HepG2 (cell line): ENCODE results near the gene SEC14L6. TPM values are rescaled to one million over a fixed set of nuclear protein-coding genes. Genes with fewer than 3 reads are reported as not detected.

ENCODE experiments used
- ATAC-seq: fragments of 200-7000 bp; cut with Tn5 transposase; 3 replicates; pipeline ENCODE4 v1.9.1; 2020; ENCODE audit warnings: mild to moderate bottlenecking, moderate library complexity
- BruUV-seq: library from RNA; stranded (reverse); fragments of 400-500 nt; replicated peaks from 2 replicates; lab custom pipeline; 2021; lab: Mats Ljungman, UMichigan
- CTCF ChIA-PET: fragments of 300-600 bp; formaldehyde crosslinking; extraction: SDS; loops from one replicate; lab custom pipeline; 2021; ENCODE audit warnings: low total read pairs, inconsistent platforms, low intra/inter-chr PET ratio; lab: Yijun Ruan, JAX
- POLR2A ChIA-PET: fragments of 350-600 bp; sonication (Branson Sonifier 250); formaldehyde crosslinking; loops from one replicate; lab custom pipeline; 2020; ENCODE audit warnings: antibody characterized with exemption, inconsistent platforms; lab: Yijun Ruan, JAX
- DNase-seq: peaks from one replicate; pipeline ENCODE4 v3.0.0-alpha.2; 2015; ENCODE audit warnings: low spot score
- FAIRE-seq: peaks from 3 replicates; lab custom pipeline; 2011; peaks lifted over from hg19 to GRCh38; lab: Jason Lieb, UNC
- H2AFZ ChIP-seq: one replicate; pipeline ENCODE4 v1.6.1; 2011; ENCODE audit warnings: low read length, inconsistent platforms
- H3K27ac ChIP-seq: fragments of 300-600 bp; 3 replicates; pipeline ENCODE4 v1.8.0; 2011; ENCODE audit warnings: mixed run types, mild to moderate bottlenecking, mixed read lengths, low read length, inconsistent platforms; ENCODE audit not compliant: insufficient read depth; ENCODE audit errors: extremely low read length
- H3K27me3 ChIP-seq, 2 experiments: fragments of 200-600 bp in 1 of 2; 2 replicates in 1 of 2; 3 replicates in 1 of 2; pipeline versions ENCODE4 v1.6.0 to v1.8.0; 2011; ENCODE audit warnings: low read length in 2 of 2, mild to moderate bottlenecking in 2 of 2, moderate library complexity in 2 of 2, inconsistent platforms in 1 of 2; ENCODE audit not compliant: insufficient read depth in 2 of 2, control insufficient read depth in 1 of 2
- H3K36me3 ChIP-seq, 2 experiments: fragments of 200-600 bp in 1 of 2; replicated peaks in 1 of 2; 2 replicates in 1 of 2; 3 replicates in 1 of 2; pipeline versions ENCODE4 v1.5.1 to v1.8.0; 2011; ENCODE audit warnings: low read length in 2 of 2, inconsistent platforms in 1 of 2; ENCODE audit not compliant: insufficient read depth in 2 of 2, control insufficient read depth in 1 of 2
- H3K4me1 ChIP-seq: 2 replicates; pipeline ENCODE4 v1.5.1; 2012; ENCODE audit warnings: low read length, inconsistent platforms; ENCODE audit not compliant: insufficient read depth
- H3K4me2 ChIP-seq: 2 replicates; pipeline ENCODE4 v1.6.0; 2011; ENCODE audit warnings: low read depth, low read length, inconsistent platforms
- H3K4me3 ChIP-seq, 3 experiments: fragments of 200-600 bp in 1 of 3; sonication (generic), shearing (Covaris generic) in 1 of 3; replicated peaks in 1 of 3; 2 replicates each; pipeline ENCODE4 v1.5.1; 2011 to 2016; ENCODE audit warnings: low read length in 3 of 3, inconsistent platforms in 2 of 3, low read depth in 2 of 3, mild to moderate bottlenecking in 2 of 3, control low read depth in 1 of 3, mixed read lengths in 1 of 3; ENCODE audit not compliant: insufficient read depth in 1 of 3
- H3K79me2 ChIP-seq: one replicate; pipeline ENCODE4 v1.6.1; 2011; ENCODE audit warnings: low read length, inconsistent platforms; ENCODE audit not compliant: insufficient read depth
- H3K9ac ChIP-seq: 2 replicates; pipeline ENCODE4 v1.6.0; 2011; ENCODE audit warnings: mild to moderate bottlenecking, low read depth, low read length, inconsistent platforms; ENCODE audit not compliant: insufficient read depth
- H3K9me3 ChIP-seq: 2 replicates; pipeline ENCODE4 v1.5.1; 2012; ENCODE audit warnings: mild to moderate bottlenecking, low read length
- H4K20me1 ChIP-seq: 2 replicates; pipeline ENCODE4 v1.6.0; 2011; ENCODE audit warnings: inconsistent platforms, mild to moderate bottlenecking, low read length, moderate library complexity; ENCODE audit not compliant: insufficient read depth
- BRCA1 ChIP-seq: sonication (generic); formaldehyde crosslinking; IDR thresholded peaks from 2 replicates; pipeline ENCODE4 v1.4.0; 2020; ENCODE audit warnings: missing genetic modification reagents
- CREB1 ChIP-seq, 2 experiments: fragments of 450-650 bp in 1 of 2; IDR thresholded peaks; 2 replicates each; pipeline ENCODE4 v1.6.1; 2016 to 2017; ENCODE audit warnings: control low read depth in 1 of 2, mild to moderate bottlenecking in 1 of 2, missing compliant biosample characterization in 1 of 2, missing genetic modification characterization in 1 of 2
- ELF3 ChIP-seq: IDR thresholded peaks from 2 replicates; pipeline ENCODE4 v1.6.1; 2016; ENCODE audit warnings: missing genetic modification reagents, missing compliant biosample characterization
- GATAD2A ChIP-seq: IDR thresholded peaks from 2 replicates; pipeline ENCODE4 v1.6.1; 2016
- KAT8 ChIP-seq: IDR thresholded peaks from 2 replicates; pipeline ENCODE4 v1.6.1; 2016; ENCODE audit warnings: missing genetic modification reagents, missing compliant biosample characterization
- NFYC ChIP-seq: IDR thresholded peaks from 2 replicates; pipeline ENCODE4 v1.6.1; 2016; ENCODE audit warnings: missing genetic modification reagents, missing compliant biosample characterization
- RBFOX2 ChIP-seq: fragments of 200-400 bp; formaldehyde crosslinking; IDR thresholded peaks from 2 replicates; pipeline ENCODE4 v1.6.1; 2017; ENCODE audit warnings: low read depth, mild to moderate bottlenecking, low read length
- RBM22 ChIP-seq: fragments of 200-400 bp; formaldehyde crosslinking; optimal IDR thresholded peaks from 2 replicates; pipeline ENCODE3; 2017; ENCODE audit warnings: mild to moderate bottlenecking, low read length, moderate library complexity
- SRF ChIP-seq: IDR thresholded peaks from 2 replicates; pipeline ENCODE4 v1.6.1; 2011; ENCODE audit warnings: mild to moderate bottlenecking, low read depth, low read length, moderate library complexity
- TMF1 ChIP-seq: sonication (generic); formaldehyde crosslinking; IDR thresholded peaks from 2 replicates; pipeline ENCODE4 v1.8.1; 2022; ENCODE audit warnings: low read depth, missing genetic modification reagents
- ZBTB14 ChIP-seq: sonication (generic); formaldehyde crosslinking; IDR thresholded peaks from 2 replicates; pipeline ENCODE4 v1.4.0; 2020; ENCODE audit warnings: missing genetic modification reagents
- ZFP36L2 ChIP-seq: sonication (generic); formaldehyde crosslinking; IDR thresholded peaks from 2 replicates; pipeline ENCODE4 v1.4.0; 2020; ENCODE audit warnings: missing genetic modification reagents
- ZNF34 ChIP-seq: sonication (generic); formaldehyde crosslinking; IDR thresholded peaks from 2 replicates; pipeline ENCODE4 v1.4.0; 2020; ENCODE audit warnings: mild to moderate bottlenecking, missing genetic modification reagents, borderline replicate concordance
- ZNF350 ChIP-seq: sonication (generic); formaldehyde crosslinking; IDR thresholded peaks from 2 replicates; pipeline ENCODE4 v1.4.0; 2020; ENCODE audit warnings: mild to moderate bottlenecking, low read depth, missing genetic modification reagents, borderline replicate concordance
- WGBS: methylation state at CpG from one replicate; pipeline ENCODE4 v1.1.6; 2017; ENCODE audit warnings: low lambda C conversion rate; 5-methylcytosine and 5-hydroxymethylcytosine counted together
- in situ Hi-C: cut with HindIII; loops from 2 replicates; pipeline ENCODE4 v1.10.0; 2017; ENCODE audit warnings: low pct_unique_long_range_greater_than_20kb; ENCODE audit not compliant: extremely low pct_ligation_motif_present
- intact Hi-C: fragments of 100-400 bp; cut with micrococcal nuclease; formaldehyde crosslinking; loops from one replicate; pipeline ENCODE4 v1.10.0; 2022; ENCODE audit not compliant: unreplicated experiment
- polyA plus RNA-seq, 8 experiments: library from polyadenylated mRNA; depleted of rRNA in 3 of 8; stranded (reverse) in 7 of 8; unstranded in 1 of 8; fragments of >200 nt; fragmentation: Illumina TruSeq in 4 of 8; extraction: Trizol in 4 of 8; gene quantifications; 2 replicates each; pipeline versions ENCODE4 v1.2.1 to v1.2.3, GENCODE V29; 2011 to 2016; ENCODE audit warnings: low read depth in 4 of 8, missing spikeins in 1 of 8, mixed read lengths in 1 of 8; ENCODE audit not compliant: insufficient read depth in 1 of 8
- total RNA-seq, 5 experiments: library from RNA; depleted of rRNA; stranded (reverse); fragments of >200 nt; fragmentation: Illumina TruSeq; extraction: Trizol; gene quantifications; 2 replicates each; pipeline ENCODE4 v1.2.3, GENCODE V29; 2016; ENCODE audit warnings: low read depth in 1 of 5
- TF ChIP-seq, protein P1 (sequence below): sonication (generic); formaldehyde crosslinking; IDR thresholded peaks from 2 replicates; pipeline ENCODE4 v1.4.0; 2020; ENCODE audit warnings: low read depth, missing genetic modification reagents

SEC14L6 gene
- total and polyA plus RNA-seq, 2 of the 13 experiments (the other 11 are each of a cell fraction or from before 2014, with no cell fraction given), result 0.09 to 9.3 TPM

DNA sequence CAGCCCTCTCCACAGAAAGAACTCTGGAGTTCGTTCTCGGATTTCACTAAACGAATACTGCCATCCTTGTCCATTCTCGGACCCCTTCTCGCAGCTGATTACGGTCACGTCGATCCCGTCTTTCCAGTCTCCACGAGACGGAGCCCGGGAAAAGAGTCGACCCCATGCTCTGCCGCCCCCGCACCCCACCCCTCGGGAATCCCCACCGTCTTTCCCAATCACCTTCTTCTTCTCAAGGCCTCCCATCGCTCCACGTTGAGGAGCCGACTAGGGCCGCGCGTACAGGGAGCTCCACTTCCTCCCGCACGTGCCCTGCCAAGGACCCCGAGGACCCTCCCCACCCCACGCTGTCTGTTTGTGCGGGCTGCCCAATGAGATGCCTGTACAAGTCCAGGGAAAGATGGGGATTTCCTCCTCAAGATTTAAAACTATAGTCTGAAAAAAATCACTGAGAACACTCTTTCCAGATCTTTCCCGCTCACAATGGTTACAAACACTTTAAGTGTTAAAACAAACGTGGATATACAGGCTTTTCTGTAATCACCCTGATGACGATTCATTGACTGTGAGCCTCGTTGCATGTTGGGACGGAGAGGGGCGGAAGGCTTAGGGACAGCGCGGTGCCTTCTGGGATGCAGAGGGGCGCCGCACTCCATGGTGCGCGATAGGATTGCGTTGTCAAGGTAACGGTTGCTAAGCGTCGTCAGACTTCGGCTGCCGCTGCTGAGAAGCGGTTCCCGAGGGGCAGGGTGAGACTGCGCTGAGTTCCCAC, 45.2 kb upstream of the SEC14L6 start, which contains the start of gene PES1 (continued):
- TF ChIP-seq ZFP36L2 (CRISPR knock-in tag), result no peak
- TF ChIP-seq SRF, result 0 out of 2 replicates have a peak, but pooled peaks have one; percentile 42
- TF ChIP-seq NFYC (CRISPR knock-in tag), result 0 out of 2 replicates have a peak, but pooled peaks have one; percentile 32
- peak; percentile 87 for TF ChIP-seq KAT8 (CRISPR knock-in tag)
- peak; percentile 69; the same call in 1 of the 2 replicates for TF ChIP-seq ZNF350 (CRISPR knock-in tag)
- TF ChIP-seq RBFOX2, result peak; percentile 61
- peak; percentile 96 for TF ChIP-seq CREB1 (IDR thresholded peaks at IDR 0.05)
- TF ChIP-seq CREB1 (CRISPR knock-in tag; IDR thresholded peaks at IDR 0.05), result peak; percentile 99
- TF ChIP-seq ELF3, result peak; percentile 44
- TF ChIP-seq GATAD2A (CRISPR knock-in tag), result 0 out of 2 replicates have a peak, but pooled peaks have one; percentile 32
- peak; percentile 100 for TF ChIP-seq RBM22
- TF ChIP-seq TMF1 (CRISPR knock-in tag), result no peak

GRCh38 chr22:30591191-30591587, 44.6 kb upstream of the SEC14L6 start:
- BruUV-seq, result TSS peak; percentile 66
- H3K27me3 ChIP-seq, result peaks cover 1 to 6% of the 10 kb centered on the region in 2 experiments; a peak in 2 of 5 replicates
- ChIA-PET CTCF (no interaction called here), POLR2A (interaction anchor here (1.2 to 1.7 kb wide), 6 partner anchors 15 to 378 kb away, joined by 4 to 10 read pairs (median 5); partner anchors contain the start of genes GAL3ST1, MORC2, TCN2 and TUG1)
- WGBS, result 0% methylated on average over 14 of the region's 14 CpGs
- ATAC-seq (no peak), FAIRE-seq (no peak), DNase-seq (no peak)
- in situ Hi-C loops (no loop called here), intact Hi-C loops (loop anchor here (2.0 kb wide), 1 partner anchor 16 kb away; the partner anchor contains the start of gene GAL3ST1)
- H3K9ac ChIP-seq, result peak overlapping the region; percentile 94
- H3K4me2 ChIP-seq, result peak overlapping the region; percentile 85
- H3K79me2 ChIP-seq, result peaks cover 27% of the 10 kb centered on the region
- peaks cover 25% of the 10 kb centered on the region for H3K4me1 ChIP-seq
- H3K36me3 ChIP-seq, result peaks cover 27 to 33% of the 10 kb centered on the region in 2 experiments
- peak overlapping the region; percentile 86 for H3K27ac ChIP-seq
- no peaks in the 10 kb centered on the region; the same call in 1 of the 2 replicates for H4K20me1 ChIP-seq
- no peaks in the 10 kb centered on the region for H3K9me3 ChIP-seq
- peak overlapping the region; percentile 72 to 85 (median 84) for H3K4me3 ChIP-seq
- H2AFZ ChIP-seq, result no peak overlapping the region
- TF ChIP-seq BRCA1 (CRISPR knock-in tag) (0 out of 2 replicates have a peak, but pooled peaks have one; percentile 3), GATAD2A (CRISPR knock-in tag) (no peak), ZNF34 (CRISPR knock-in tag) (0 out of 2 replicates have a peak, but pooled peaks have one; percentile 22), ZBTB14 (CRISPR knock-in tag) (no peak)
- TF ChIP-seq, protein P1, sequence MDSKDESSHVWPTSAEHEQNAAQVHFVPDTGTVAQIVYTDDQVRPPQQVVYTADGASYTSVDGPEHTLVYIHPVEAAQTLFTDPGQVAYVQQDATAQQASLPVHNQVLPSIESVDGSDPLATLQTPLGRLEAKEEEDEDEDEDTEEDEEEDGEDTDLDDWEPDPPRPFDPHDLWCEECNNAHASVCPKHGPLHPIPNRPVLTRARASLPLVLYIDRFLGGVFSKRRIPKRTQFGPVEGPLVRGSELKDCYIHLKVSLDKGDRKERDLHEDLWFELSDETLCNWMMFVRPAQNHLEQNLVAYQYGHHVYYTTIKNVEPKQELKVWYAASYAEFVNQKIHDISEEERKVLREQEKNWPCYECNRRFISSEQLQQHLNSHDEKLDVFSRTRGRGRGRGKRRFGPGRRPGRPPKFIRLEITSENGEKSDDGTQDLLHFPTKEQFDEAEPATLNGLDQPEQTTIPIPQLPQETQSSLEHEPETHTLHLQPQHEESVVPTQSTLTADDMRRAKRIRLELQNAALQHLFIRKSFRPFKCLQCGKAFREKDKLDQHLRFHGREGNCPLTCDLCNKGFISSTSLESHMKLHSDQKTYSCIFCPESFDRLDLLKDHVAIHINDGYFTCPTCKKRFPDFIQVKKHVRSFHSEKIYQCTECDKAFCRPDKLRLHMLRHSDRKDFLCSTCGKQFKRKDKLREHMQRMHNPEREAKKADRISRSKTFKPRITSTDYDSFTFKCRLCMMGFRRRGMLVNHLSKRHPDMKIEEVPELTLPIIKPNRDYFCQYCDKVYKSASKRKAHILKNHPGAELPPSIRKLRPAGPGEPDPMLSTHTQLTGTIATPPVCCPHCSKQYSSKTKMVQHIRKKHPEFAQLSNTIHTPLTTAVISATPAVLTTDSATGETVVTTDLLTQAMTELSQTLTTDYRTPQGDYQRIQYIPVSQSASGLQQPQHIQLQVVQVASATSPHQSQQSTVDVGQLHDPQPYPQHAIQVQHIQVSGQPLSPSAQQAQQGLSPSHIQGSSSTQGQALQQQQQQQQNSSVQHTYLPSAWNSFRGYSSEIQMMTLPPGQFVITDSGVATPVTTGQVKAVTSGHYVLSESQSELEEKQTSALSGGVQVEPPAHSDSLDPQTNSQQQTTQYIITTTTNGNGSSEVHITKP (CRISPR knock-in tag), result no peak
